HL-60/S4 treated with phorbol 12-myristate 13-acetate at 8.2 ng/mL for 4 days and 3 days (cell line): Measurements from ENCODE around the gene CPZ.

Experiments
- in situ Hi-C: fragments of 300-500 bp; cut with MboI; formaldehyde crosslinking; loops from 2 replicates; pipeline ENCODE4 v1.15.0; 2022; ENCODE audit warnings: low sequenced_read_pairs

Gene CPZ

GRCh38 chr4:8556341-8557150, 36.0 kb upstream of the CPZ start:
- in situ Hi-C loops, result no loop called here

GRCh38 chr4:8557151-8558076, 35.2 kb upstream of the CPZ start:
- in situ Hi-C loops, result no loop called here

- in situ Hi-C loops, result no loop called here
Observed at GRCh38 chr4:8558080-8558960, 34.2 kb upstream of the CPZ start.

GRCh38 chr4:8559011-8559410, 33.6 kb upstream of the CPZ start:
- in situ Hi-C loops, result no loop called here

GRCh38 chr4:8559524-8560264, 32.9 kb upstream of the CPZ start:
- in situ Hi-C loops, result no loop called here

- in situ Hi-C loops, result no loop called here
Observed at GRCh38 chr4:8560265-8561047, 32.1 kb upstream of the CPZ start.

- in situ Hi-C loops, result no loop called here
Observed at GRCh38 chr4:8564595-8564994, 28.0 kb upstream of the CPZ start.

- in situ Hi-C loops, result no loop called here
Observed at GRCh38 chr4:8568068-8568668, 24.4 kb upstream of the CPZ start.

GRCh38 chr4:8570201-8570600, 22.4 kb upstream of the CPZ start:
- in situ Hi-C loops, result no loop called here

GRCh38 chr4:8571702-8572685, 20.6 kb upstream of the CPZ start:
- in situ Hi-C loops, result no loop called here

- in situ Hi-C loops, result no loop called here
Observed at GRCh38 chr4:8573266-8573665, 19.3 kb upstream of the CPZ start.

GRCh38 chr4:8574796-8575370, 17.7 kb upstream of the CPZ start:
- in situ Hi-C loops, result loop anchor here (25.0 kb wide), 1 partner anchor 337 kb away; no protein-coding TSS in a partner anchor

GRCh38 chr4:8575457-8575856, 17.1 kb upstream of the CPZ start:
- in situ Hi-C loops, result loop anchor here (25.0 kb wide), 1 partner anchor 337 kb away; no protein-coding TSS in a partner anchor

GRCh38 chr4:8576591-8576990, 16.0 kb upstream of the CPZ start:
- in situ Hi-C loops, result loop anchor here (25.0 kb wide), 1 partner anchor 336 kb away; no protein-coding TSS in a partner anchor

- in situ Hi-C loops, result loop anchor here (25.0 kb wide), 1 partner anchor 335 kb away; no protein-coding TSS in a partner anchor
Observed at GRCh38 chr4:8577046-8577445, 15.5 kb upstream of the CPZ start.

- in situ Hi-C loops, result loop anchor here (25.0 kb wide), 1 partner anchor 334 kb away; no protein-coding TSS in a partner anchor
Observed at GRCh38 chr4:8577972-8578371, 14.6 kb upstream of the CPZ start.

- in situ Hi-C loops, result loop anchor here (25.0 kb wide), 1 partner anchor 334 kb away; no protein-coding TSS in a partner anchor
Observed at GRCh38 chr4:8578717-8579116, 13.8 kb upstream of the CPZ start.
